GM15510 (cell line): Measurements from ENCODE around the gene PFN1.

Experiments used
- POLR2A ChIP-seq: IDR thresholded peaks from 3 replicates; pipeline ENCODE4 v1.6.1; 2011; ENCODE audit warnings: borderline replicate concordance; ENCODE audit not compliant: insufficient read length; ENCODE audit errors: extremely low read depth

The PFN1 gene

GRCh38 chr17:4953451-4953961 is 5.2 kb upstream of the PFN1 start:
- no peak for TF ChIP-seq POLR2A

- TF ChIP-seq POLR2A: no peak
Observed at GRCh38 chr17:4951486-4951885, 3.2 kb upstream of the PFN1 start.

- no peak for TF ChIP-seq POLR2A
Observed at GRCh38 chr17:4950746-4951204, 2.4 kb upstream of the PFN1 start, which contains the start of gene ENO3. Gene ENO3 (plus strand): TSS chr17:4951119. CDS start chr17:4951830, 711 bp downstream.

GRCh38 chr17:4950075-4950745 is 1.9 kb upstream of the PFN1 start:
- TF ChIP-seq POLR2A: peak; percentile 44

GRCh38 chr17:4949321-4950074 is 1.2 kb upstream of the PFN1 start:
- no peak for TF ChIP-seq POLR2A

- TF ChIP-seq POLR2A: peak; percentile 80
Observed at GRCh38 chr17:4948931-4949320, 596 bp upstream of the PFN1 start.

GRCh38 chr17:4947411-4948165 is 742 bp downstream of the PFN1 start:
- no peak for TF ChIP-seq POLR2A

- no peak for TF ChIP-seq POLR2A
Observed at GRCh38 chr17:4947010-4947410, 1.3 kb downstream of the PFN1 start.

GRCh38 chr17:4946312-4946976 is 1.9 kb downstream of the PFN1 start:
- TF ChIP-seq POLR2A: no peak

- TF ChIP-seq POLR2A: no peak
Observed at GRCh38 chr17:4945944-4946280, 2.4 kb downstream of the PFN1 start.

GRCh38 chr17:4945176-4945943 is 3.0 kb downstream of the PFN1 start:
- peak; percentile 59 for TF ChIP-seq POLR2A

- peak; percentile 32 for TF ChIP-seq POLR2A
Observed at GRCh38 chr17:4944554-4945175, 3.7 kb downstream of the PFN1 start.

- no peak for TF ChIP-seq POLR2A
Observed at GRCh38 chr17:4944163-4944553, 4.2 kb downstream of the PFN1 start.
